Endodermal cell (in vitro differentiated cells): ENCODE data around the gene RIOK3. TPM values are rescaled to one million over a fixed set of nuclear protein-coding genes. Genes with fewer than 3 reads are reported as not detected.
"Not testable (repeated sequence)": the region's sequence is repeated elsewhere in the genome, so short reads cannot be mapped to it uniquely, and the experiment has no call there.

Experiments
- DNase-seq: peaks from one replicate; pipeline ENCODE4 v3.0.0-alpha.2; 2017
- H3K27ac ChIP-seq: 2 replicates; pipeline ENCODE4 v1.5.1; 2013; ENCODE audit warnings: mild to moderate bottlenecking, low read depth, low read length, moderate library complexity
- H3K27me3 ChIP-seq: 2 replicates; pipeline ENCODE4 v1.6.1; 2013; ENCODE audit warnings: mild to moderate bottlenecking, low read length, moderate library complexity; ENCODE audit not compliant: insufficient read depth, control insufficient read depth, poor library complexity, severe bottlenecking
- H3K36me3 ChIP-seq: 2 replicates; pipeline ENCODE4 v1.7.0; 2013; ENCODE audit warnings: mild to moderate bottlenecking, low read length, moderate library complexity; ENCODE audit not compliant: control insufficient read depth, insufficient read depth
- H3K4me1 ChIP-seq: one replicate; pipeline ENCODE4 v1.7.0; 2013; ENCODE audit warnings: low read length; ENCODE audit not compliant: control insufficient read depth, insufficient read depth
- H3K4me3 ChIP-seq: 2 replicates; pipeline ENCODE4 v1.5.1; 2013; ENCODE audit warnings: mild to moderate bottlenecking, low read length, moderate library complexity
- H3K9ac ChIP-seq: 2 replicates; pipeline ENCODE4 v1.6.1; 2013; ENCODE audit warnings: mild to moderate bottlenecking, low read length, moderate library complexity; ENCODE audit not compliant: poor library complexity, severe bottlenecking; ENCODE audit errors: extremely low read depth
- H3K9me3 ChIP-seq: 2 replicates; pipeline ENCODE4 v1.6.1; 2013; ENCODE audit warnings: mild to moderate bottlenecking, low read length, moderate library complexity; ENCODE audit not compliant: control insufficient read depth
- H3K27ac Mint-ChIP-seq: 2 replicates; pipeline ENCODE4 v1.8.0; 2020; ENCODE audit warnings: mixed read lengths
- H3K27me3 Mint-ChIP-seq: 2 replicates; pipeline ENCODE4 v1.8.0; 2021; ENCODE audit warnings: mild to moderate bottlenecking, mixed read lengths; ENCODE audit not compliant: insufficient read depth
- H3K36me3 Mint-ChIP-seq: 2 replicates; pipeline ENCODE4 v1.8.0; 2020; ENCODE audit warnings: low read depth, mixed read lengths
- H3K4me1 Mint-ChIP-seq: 2 replicates; pipeline ENCODE4 v1.8.0; 2020; ENCODE audit warnings: mixed read lengths
- H3K4me3 Mint-ChIP-seq: 2 replicates; pipeline ENCODE4 v1.8.0; 2020; ENCODE audit warnings: mild to moderate bottlenecking, moderate library complexity, mixed read lengths
- H3K9me3 Mint-ChIP-seq: 2 replicates; pipeline ENCODE4 v1.8.0; 2020; ENCODE audit warnings: mild to moderate bottlenecking, mixed read lengths
- WGBS, 2 experiments: methylation state at CpG; one replicate each; pipeline versions ENCODE4 v1.1.5 to v1.1.7; 2013; ENCODE audit warnings: missing lambda C conversion rate in 2 of 2, mixed read lengths in 1 of 2; ENCODE audit not compliant: insufficient coverage in 1 of 2, insufficient read length in 1 of 2; 5-methylcytosine and 5-hydroxymethylcytosine counted together
- total RNA-seq, 2 donors: library from RNA; stranded (reverse); fragmentation: NEBNext Ultra II Directional in 1 of 2; extraction: Animal tissue kit (Norgen Biotek cat#: 25700) in 1 of 2; gene quantifications; 2 replicates in 1 of 2; 3 replicates in 1 of 2; pipeline ENCODE4 v1.2.1, GENCODE V29; 2021
- TF ChIP-seq, protein P1 (sequence below): fragments of 200-600 bp; sonication (generic); conservative IDR thresholded peaks from 2 replicates; pipeline ENCODE4 v1.5.0; 2021; ENCODE audit warnings: antibody characterized with exemption, mild to moderate bottlenecking

RIOK3 gene
- total RNA-seq, 2 donors from 2014 or later = 31.2 to 45.0 TPM

GRCh38 chr18:23424616-23425015, 28.5 kb upstream of the RIOK3 start:
- H3K27me3 ChIP-seq = no peaks in the 10 kb centered on the region
- Mint-ChIP-seq H3K4me3 (no peak overlapping the region), H3K36me3 (peaks cover 13% of the 10 kb centered on the region), H3K4me1 (peaks cover 5% of the 10 kb centered on the region), H3K27me3 (no peaks in the 10 kb centered on the region), H3K27ac (no peak overlapping the region), H3K9me3 (peaks cover 8% of the 10 kb centered on the region)
- H3K4me3 ChIP-seq = no peak overlapping the region
- TF ChIP-seq, protein P1, sequence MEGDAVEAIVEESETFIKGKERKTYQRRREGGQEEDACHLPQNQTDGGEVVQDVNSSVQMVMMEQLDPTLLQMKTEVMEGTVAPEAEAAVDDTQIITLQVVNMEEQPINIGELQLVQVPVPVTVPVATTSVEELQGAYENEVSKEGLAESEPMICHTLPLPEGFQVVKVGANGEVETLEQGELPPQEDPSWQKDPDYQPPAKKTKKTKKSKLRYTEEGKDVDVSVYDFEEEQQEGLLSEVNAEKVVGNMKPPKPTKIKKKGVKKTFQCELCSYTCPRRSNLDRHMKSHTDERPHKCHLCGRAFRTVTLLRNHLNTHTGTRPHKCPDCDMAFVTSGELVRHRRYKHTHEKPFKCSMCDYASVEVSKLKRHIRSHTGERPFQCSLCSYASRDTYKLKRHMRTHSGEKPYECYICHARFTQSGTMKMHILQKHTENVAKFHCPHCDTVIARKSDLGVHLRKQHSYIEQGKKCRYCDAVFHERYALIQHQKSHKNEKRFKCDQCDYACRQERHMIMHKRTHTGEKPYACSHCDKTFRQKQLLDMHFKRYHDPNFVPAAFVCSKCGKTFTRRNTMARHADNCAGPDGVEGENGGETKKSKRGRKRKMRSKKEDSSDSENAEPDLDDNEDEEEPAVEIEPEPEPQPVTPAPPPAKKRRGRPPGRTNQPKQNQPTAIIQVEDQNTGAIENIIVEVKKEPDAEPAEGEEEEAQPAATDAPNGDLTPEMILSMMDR = no peak
- DNase-seq = no peak
- H3K36me3 ChIP-seq = no peaks in the 10 kb centered on the region
- H3K9ac ChIP-seq = no peak overlapping the region
- no peak overlapping the region for H3K27ac ChIP-seq
- 91 to 95% methylated on average over 2 to 3 of the region's 4 CpGs for WGBS, 2 experiments
- H3K9me3 ChIP-seq = no peaks in the 10 kb centered on the region
- no peaks in the 10 kb centered on the region for H3K4me1 ChIP-seq

- peaks cover 8% of the 10 kb centered on the region for H3K9me3 Mint-ChIP-seq
- H3K27me3 ChIP-seq = no peaks in the 10 kb centered on the region
- TF ChIP-seq, protein P1 = no peak
- 77% methylated on average over 2 of the region's 3 CpGs; no CpG with 5 or more reads in 1 of the 2 experiments for WGBS, 2 experiments
- H3K36me3 ChIP-seq = no peaks in the 10 kb centered on the region
- H3K36me3 Mint-ChIP-seq = peaks cover 17% of the 10 kb centered on the region
- H3K27ac ChIP-seq = no peak overlapping the region
- no peak overlapping the region for H3K4me3 Mint-ChIP-seq
- H3K27me3 Mint-ChIP-seq = no peaks in the 10 kb centered on the region
- no peak overlapping the region for H3K4me3 ChIP-seq
- no peaks in the 10 kb centered on the region for H3K9me3 ChIP-seq
- no peak overlapping the region for H3K9ac ChIP-seq
- H3K4me1 ChIP-seq = no peaks in the 10 kb centered on the region
- no peak for DNase-seq
- no peak overlapping the region for H3K27ac Mint-ChIP-seq
- H3K4me1 Mint-ChIP-seq = no peaks in the 10 kb centered on the region
Observed at GRCh38 chr18:23428821-23429220, 24.3 kb upstream of the RIOK3 start.

DNA sequence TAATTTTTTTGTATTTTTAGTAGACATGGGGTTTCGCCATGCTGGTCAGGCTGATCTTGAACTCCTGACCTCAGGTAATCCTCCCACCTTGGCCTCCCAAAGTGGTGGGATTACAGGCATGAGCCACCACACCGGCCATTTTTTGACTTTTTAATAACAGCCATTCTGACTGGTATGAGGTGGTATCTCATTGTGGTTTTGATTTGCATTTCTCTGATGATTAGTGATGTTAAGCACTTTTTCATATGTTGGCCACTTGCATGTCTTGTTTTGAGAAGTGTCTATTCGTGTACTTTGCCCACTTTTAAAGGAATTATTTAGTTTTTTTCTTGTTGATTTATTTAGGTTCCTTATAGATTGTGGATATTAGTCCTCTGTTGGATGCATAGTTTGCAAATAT, 23.5 kb upstream of the RIOK3 start:
- H3K36me3 Mint-ChIP-seq = peaks cover 15% of the 10 kb centered on the region
- H3K27me3 ChIP-seq, H3K27ac ChIP-seq, H3K4me3 ChIP-seq, H3K4me1 ChIP-seq, DNase-seq, H3K4me1 Mint-ChIP-seq, H3K36me3 ChIP-seq, H3K9me3 Mint-ChIP-seq, H3K27me3 Mint-ChIP-seq, H3K4me3 Mint-ChIP-seq, H3K9ac ChIP-seq, H3K27ac Mint-ChIP-seq, H3K9me3 ChIP-seq: not testable (repeated sequence)
- 52 to 59% methylated on average over 2 to 3 of the region's 3 CpGs for WGBS, 2 experiments

- H3K9me3 ChIP-seq = no peaks in the 10 kb centered on the region
- no peaks in the 10 kb centered on the region for H3K27me3 Mint-ChIP-seq
- H3K27ac ChIP-seq = no peak overlapping the region
- no peak overlapping the region for H3K4me3 Mint-ChIP-seq
- H3K4me3 ChIP-seq = no peak overlapping the region
- peaks cover 2% of the 10 kb centered on the region for H3K9me3 Mint-ChIP-seq
- TF ChIP-seq, protein P1 = no peak
- H3K4me1 Mint-ChIP-seq = peaks cover 8% of the 10 kb centered on the region
- no peaks in the 10 kb centered on the region for H3K27me3 ChIP-seq
- no peaks in the 10 kb centered on the region for H3K4me1 ChIP-seq
- WGBS, 2 experiments = 93% methylated on average over 2 of the region's 2 CpGs; no CpG with 5 or more reads in 1 of the 2 experiments
- no peak for DNase-seq
- no peak overlapping the region for H3K27ac Mint-ChIP-seq
- no peaks in the 10 kb centered on the region for H3K36me3 ChIP-seq
- no peak overlapping the region for H3K9ac ChIP-seq
- peaks cover 12% of the 10 kb centered on the region for H3K36me3 Mint-ChIP-seq
Observed at GRCh38 chr18:23433360-23433759, 19.7 kb upstream of the RIOK3 start.
